ENCODE data around the gene PDE8A. TPM values are rescaled to one million over a fixed set of nuclear protein-coding genes. Genes with fewer than 3 reads are reported as not detected.

Gene PDE8A
- total and polyA plus RNA-seq, 2 of the 13 experiments (the other 11 are each of a cell fraction or from before 2014, with no cell fraction given): 26.3 to 48.5 TPM

DNA sequence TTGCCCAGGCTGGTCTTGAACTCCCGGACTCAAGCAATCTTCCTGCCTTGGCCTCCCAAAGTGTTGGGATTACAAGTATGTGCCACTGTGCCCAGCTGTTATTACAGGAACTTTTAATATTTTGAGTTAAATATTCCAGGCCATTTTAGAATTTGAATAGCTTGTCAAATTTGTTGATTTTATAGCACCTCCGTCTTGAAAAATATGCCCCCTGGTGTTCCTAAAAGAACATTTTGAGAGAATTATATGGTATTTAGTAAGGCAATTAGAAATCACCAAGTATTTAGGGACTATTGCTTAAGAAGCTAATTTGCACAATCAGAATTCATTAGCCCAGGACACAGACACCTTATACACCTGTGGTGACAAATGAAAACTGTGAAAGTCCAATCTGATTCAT, 23.7 kb downstream of the PDE8A start:
- no peak overlapping the region for H3K4me3 ChIP-seq (replicated peaks in 1 of 3; ENCODE audit: insufficient read depth in 1 of 3, low read depth in 2 of 3, low read length in 3 of 3)
- no peaks in the 10 kb centered on the region for H3K9me3 ChIP-seq (ENCODE audit: low read length)
- WGBS (ENCODE audit: low lambda C conversion rate): 98% methylated on average over 2 of the region's 2 CpGs
- no peaks in the 10 kb centered on the region for H3K27me3 ChIP-seq (ENCODE audit: control insufficient read depth in 1 of 2, insufficient read depth in 2 of 2, low read length in 2 of 2)
- in situ Hi-C loops (cut with HindIII; ENCODE audit: extremely low pct_ligation_motif_present, low pct_unique_long_range_greater_than_20kb): no loop called here
- H2AFZ ChIP-seq (ENCODE audit: low read length): no peak overlapping the region
- H4K20me1 ChIP-seq (ENCODE audit: insufficient read depth, low read length): peaks cover 5% of the 10 kb centered on the region
- H3K9ac ChIP-seq (ENCODE audit: insufficient read depth, low read depth, low read length): no peak overlapping the region
- ATAC-seq (no peak), FAIRE-seq (no peak), DNase-seq (ENCODE audit: low spot score) (no peak)
- CTCF ChIA-PET (ENCODE audit: low intra/inter-chr PET ratio, low total read pairs): no interaction called here
- BruUV-seq (replicated peaks): no TSS peak
- H3K4me2 ChIP-seq (ENCODE audit: low read depth, low read length): no peak overlapping the region
- peaks cover 0 to 4% of the 10 kb centered on the region in 2 experiments; a peak in 1 of 5 replicates for H3K36me3 ChIP-seq (replicated peaks in 1 of 2; ENCODE audit: control insufficient read depth in 1 of 2, insufficient read depth in 2 of 2, low read length in 2 of 2)
- POLR2A ChIA-PET: interaction anchor here (1.4 kb wide), 1 partner anchor 25 kb away, joined by 3 read pairs; no protein-coding TSS in a partner anchor
- peaks cover 98% of the 10 kb centered on the region for H3K79me2 ChIP-seq (ENCODE audit: insufficient read depth, low read length)
- TF ChIP-seq THYN1 (CRISPR knock-in tag; IDR thresholded peaks at IDR 0.05; ENCODE audit: borderline replicate concordance, low read depth) (no peak), GABPB1 (CRISPR knock-in tag; IDR thresholded peaks at IDR 0.05) (no peak), ZFP36L1 (CRISPR knock-in tag; IDR thresholded peaks at IDR 0.05) (no peak), ZNF746 (CRISPR knock-in tag; IDR thresholded peaks at IDR 0.05) (no peak)
- no peak overlapping the region for H3K27ac ChIP-seq (ENCODE audit: extremely low read length, insufficient read depth, low read length)
- intact Hi-C loops (cut with micrococcal nuclease; ENCODE audit: unreplicated experiment): no loop called here
- peaks cover 62% of the 10 kb centered on the region for H3K4me1 ChIP-seq (ENCODE audit: insufficient read depth, low read length)

DNA sequence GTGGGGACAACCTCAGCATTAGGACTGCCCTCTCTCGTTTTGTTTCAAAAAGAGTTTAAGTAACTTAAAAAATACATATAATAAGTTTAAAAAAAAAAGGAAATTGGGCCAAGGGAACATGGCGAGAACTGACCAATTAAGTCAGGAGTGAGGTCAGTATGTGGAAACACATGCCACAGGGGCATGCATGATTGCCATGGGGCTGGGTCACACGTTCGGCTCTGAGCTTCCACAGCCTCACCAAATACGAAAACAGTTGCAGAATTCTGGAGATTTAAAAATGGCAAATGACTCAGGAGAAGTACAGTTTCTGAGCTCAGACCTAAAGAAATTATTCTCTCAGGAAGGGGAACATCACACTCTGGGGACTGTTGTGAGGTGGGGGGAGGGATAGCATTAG, 24.1 kb downstream of the PDE8A start:
- Histone ChIP-seq H2AFZ (ENCODE audit: low read length) (no peak overlapping the region), H3K27ac (ENCODE audit: extremely low read length, insufficient read depth, low read length) (no peak overlapping the region), H3K9ac (ENCODE audit: insufficient read depth, low read depth, low read length) (no peak overlapping the region), H3K27me3 (ENCODE audit: control insufficient read depth in 1 of 2, insufficient read depth in 2 of 2, low read length in 2 of 2) (no peaks in the 10 kb centered on the region), H3K9me3 (ENCODE audit: low read length) (no peaks in the 10 kb centered on the region), H3K79me2 (ENCODE audit: insufficient read depth, low read length) (peaks cover 98% of the 10 kb centered on the region), H3K36me3 (replicated peaks in 1 of 2; ENCODE audit: control insufficient read depth in 1 of 2, insufficient read depth in 2 of 2, low read length in 2 of 2) (peaks cover 0 to 4% of the 10 kb centered on the region in 2 experiments; a peak in 1 of 5 replicates), H3K4me3 (replicated peaks in 1 of 3; ENCODE audit: insufficient read depth in 1 of 3, low read depth in 2 of 3, low read length in 3 of 3) (no peak overlapping the region), H3K4me2 (ENCODE audit: low read depth, low read length) (no peak overlapping the region), H4K20me1 (ENCODE audit: insufficient read depth, low read length) (peaks cover 4% of the 10 kb centered on the region), H3K4me1 (ENCODE audit: insufficient read depth, low read length) (peaks cover 62% of the 10 kb centered on the region)
- TF ChIP-seq RBFOX2 (IDR thresholded peaks at IDR 0.05; ENCODE audit: low read depth, low read length) (no peak), TOE1 (CRISPR knock-in tag; IDR thresholded peaks at IDR 0.05) (no peak), EZH2 (conservative IDR thresholded peaks at IDR 0.05; ENCODE audit: low read depth, low read length) (no peak), FOXA3 (CRISPR knock-in tag; IDR thresholded peaks at IDR 0.05) (no peak), CBX5 (CRISPR knock-in tag; IDR thresholded peaks at IDR 0.05; ENCODE audit: borderline replicate concordance) (no peak), ZNF772 (CRISPR knock-in tag; IDR thresholded peaks at IDR 0.05) (no peak), JUN (CRISPR knock-in tag; IDR thresholded peaks at IDR 0.05) (no peak)
- TF ChIP-seq, protein P1, sequence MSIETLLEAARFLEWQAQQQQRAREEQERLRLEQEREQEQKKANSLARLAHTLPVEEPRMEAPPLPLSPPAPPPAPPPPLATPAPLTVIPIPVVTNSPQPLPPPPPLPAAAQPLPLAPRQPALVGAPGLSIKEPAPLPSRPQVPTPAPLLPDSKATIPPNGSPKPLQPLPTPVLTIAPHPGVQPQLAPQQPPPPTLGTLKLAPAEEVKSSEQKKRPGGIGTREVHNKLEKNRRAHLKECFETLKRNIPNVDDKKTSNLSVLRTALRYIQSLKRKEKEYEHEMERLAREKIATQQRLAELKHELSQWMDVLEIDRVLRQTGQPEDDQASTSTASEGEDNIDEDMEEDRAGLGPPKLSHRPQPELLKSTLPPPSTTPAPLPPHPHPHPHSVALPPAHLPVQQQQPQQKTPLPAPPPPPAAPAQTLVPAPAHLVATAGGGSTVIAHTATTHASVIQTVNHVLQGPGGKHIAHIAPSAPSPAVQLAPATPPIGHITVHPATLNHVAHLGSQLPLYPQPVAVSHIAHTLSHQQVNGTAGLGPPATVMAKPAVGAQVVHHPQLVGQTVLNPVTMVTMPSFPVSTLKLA (IDR thresholded peaks at IDR 0.05): no peak
- TF ChIP-seq, protein P2, sequence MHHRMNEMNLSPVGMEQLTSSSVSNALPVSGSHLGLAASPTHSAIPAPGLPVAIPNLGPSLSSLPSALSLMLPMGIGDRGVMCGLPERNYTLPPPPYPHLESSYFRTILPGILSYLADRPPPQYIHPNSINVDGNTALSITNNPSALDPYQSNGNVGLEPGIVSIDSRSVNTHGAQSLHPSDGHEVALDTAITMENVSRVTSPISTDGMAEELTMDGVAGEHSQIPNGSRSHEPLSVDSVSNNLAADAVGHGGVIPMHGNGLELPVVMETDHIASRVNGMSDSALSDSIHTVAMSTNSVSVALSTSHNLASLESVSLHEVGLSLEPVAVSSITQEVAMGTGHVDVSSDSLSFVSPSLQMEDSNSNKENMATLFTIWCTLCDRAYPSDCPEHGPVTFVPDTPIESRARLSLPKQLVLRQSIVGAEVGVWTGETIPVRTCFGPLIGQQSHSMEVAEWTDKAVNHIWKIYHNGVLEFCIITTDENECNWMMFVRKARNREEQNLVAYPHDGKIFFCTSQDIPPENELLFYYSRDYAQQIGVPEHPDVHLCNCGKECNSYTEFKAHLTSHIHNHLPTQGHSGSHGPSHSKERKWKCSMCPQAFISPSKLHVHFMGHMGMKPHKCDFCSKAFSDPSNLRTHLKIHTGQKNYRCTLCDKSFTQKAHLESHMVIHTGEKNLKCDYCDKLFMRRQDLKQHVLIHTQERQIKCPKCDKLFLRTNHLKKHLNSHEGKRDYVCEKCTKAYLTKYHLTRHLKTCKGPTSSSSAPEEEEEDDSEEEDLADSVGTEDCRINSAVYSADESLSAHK (CRISPR knock-in tag; IDR thresholded peaks at IDR 0.05; ENCODE audit: borderline replicate concordance): no peak
- TF ChIP-seq, protein P3, sequence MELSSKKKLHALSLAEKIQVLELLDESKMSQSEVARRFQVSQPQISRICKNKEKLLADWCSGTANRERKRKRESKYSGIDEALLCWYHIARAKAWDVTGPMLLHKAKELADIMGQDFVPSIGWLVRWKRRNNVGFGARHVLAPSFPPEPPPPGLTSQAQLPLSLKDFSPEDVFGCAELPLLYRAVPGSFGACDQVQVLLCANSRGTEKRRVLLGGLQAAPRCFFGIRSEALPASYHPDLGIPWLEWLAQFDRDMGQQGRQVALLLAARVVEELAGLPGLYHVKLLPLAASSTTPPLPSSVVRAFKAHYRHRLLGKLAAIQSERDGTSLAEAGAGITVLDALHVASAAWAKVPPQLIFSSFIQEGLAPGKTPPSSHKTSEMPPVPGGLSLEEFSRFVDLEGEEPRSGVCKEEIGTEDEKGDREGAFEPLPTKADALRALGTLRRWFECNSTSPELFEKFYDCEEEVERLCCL (CRISPR knock-in tag; IDR thresholded peaks at IDR 0.05; ENCODE audit: borderline replicate concordance): no peak
- POLR2A ChIA-PET: interaction anchor here (0.6 to 1.4 kb wide), 2 partner anchors 25 to 80 kb away, joined by 3 read pairs; no protein-coding TSS in a partner anchor
- in situ Hi-C loops (cut with HindIII; ENCODE audit: extremely low pct_ligation_motif_present, low pct_unique_long_range_greater_than_20kb) (no loop called here), intact Hi-C loops (cut with micrococcal nuclease; ENCODE audit: unreplicated experiment) (no loop called here)
- ATAC-seq (no peak), FAIRE-seq (no peak), DNase-seq (ENCODE audit: low spot score) (no peak)
- BruUV-seq (replicated peaks): no TSS peak
- CTCF ChIA-PET (ENCODE audit: low intra/inter-chr PET ratio, low total read pairs): no interaction called here
- 94% methylated on average over 5 of the region's 5 CpGs for WGBS (ENCODE audit: low lambda C conversion rate)
